ENCODE results near the gene HDAC11. TPM values are rescaled to one million over a fixed set of nuclear protein-coding genes. Genes with fewer than 3 reads are reported as not detected.

Gene HDAC11
- total RNA-seq, 2 donors from 2014 or later, result 19.4 to 26.9 TPM

DNA sequence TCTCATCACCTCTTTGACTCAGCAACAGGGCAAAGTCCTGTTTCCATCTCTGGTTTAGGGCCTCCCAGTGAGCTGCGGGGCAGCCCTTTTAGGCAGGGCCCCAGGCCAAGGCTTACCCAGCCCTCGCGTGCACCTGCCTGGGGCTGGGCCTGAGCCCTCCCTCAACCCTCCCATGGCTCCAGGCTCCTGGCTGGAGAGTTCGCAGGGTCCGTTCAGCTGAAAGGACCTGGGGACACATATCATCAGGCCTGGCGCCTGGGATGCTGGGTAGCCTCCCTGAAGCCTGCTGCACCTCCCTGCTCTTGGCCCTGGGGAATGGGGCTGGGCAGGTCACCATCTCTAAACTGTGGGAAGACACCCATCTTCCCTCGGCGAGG, 29.7 kb downstream of the HDAC11 start:
- no peak overlapping the region for H3K4me3 ChIP-seq
- no peak for TF ChIP-seq POLR2A (IDR thresholded peaks at IDR 0.05)
- TF ChIP-seq, protein P1, sequence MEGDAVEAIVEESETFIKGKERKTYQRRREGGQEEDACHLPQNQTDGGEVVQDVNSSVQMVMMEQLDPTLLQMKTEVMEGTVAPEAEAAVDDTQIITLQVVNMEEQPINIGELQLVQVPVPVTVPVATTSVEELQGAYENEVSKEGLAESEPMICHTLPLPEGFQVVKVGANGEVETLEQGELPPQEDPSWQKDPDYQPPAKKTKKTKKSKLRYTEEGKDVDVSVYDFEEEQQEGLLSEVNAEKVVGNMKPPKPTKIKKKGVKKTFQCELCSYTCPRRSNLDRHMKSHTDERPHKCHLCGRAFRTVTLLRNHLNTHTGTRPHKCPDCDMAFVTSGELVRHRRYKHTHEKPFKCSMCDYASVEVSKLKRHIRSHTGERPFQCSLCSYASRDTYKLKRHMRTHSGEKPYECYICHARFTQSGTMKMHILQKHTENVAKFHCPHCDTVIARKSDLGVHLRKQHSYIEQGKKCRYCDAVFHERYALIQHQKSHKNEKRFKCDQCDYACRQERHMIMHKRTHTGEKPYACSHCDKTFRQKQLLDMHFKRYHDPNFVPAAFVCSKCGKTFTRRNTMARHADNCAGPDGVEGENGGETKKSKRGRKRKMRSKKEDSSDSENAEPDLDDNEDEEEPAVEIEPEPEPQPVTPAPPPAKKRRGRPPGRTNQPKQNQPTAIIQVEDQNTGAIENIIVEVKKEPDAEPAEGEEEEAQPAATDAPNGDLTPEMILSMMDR (IDR thresholded peaks at IDR 0.05), result no peak
- no peak for TF ChIP-seq POLR2AphosphoS5 (IDR thresholded peaks at IDR 0.05)
- 90% methylated on average over 8 of the region's 8 CpGs for WGBS
- no peaks in the 10 kb centered on the region for H3K36me3 ChIP-seq
- no peaks in the 10 kb centered on the region for H3K9me3 ChIP-seq
- no peaks in the 10 kb centered on the region for H3K27me3 ChIP-seq (replicated peaks; ENCODE audit: insufficient read depth)
- intact Hi-C loops (cut with DNase I), result no loop called here
- no peak for DNase-seq (ENCODE audit: low spot score)
- H3K27ac ChIP-seq, result no peak overlapping the region
- no peaks in the 10 kb centered on the region for H3K4me1 ChIP-seq (replicated peaks)

DNA sequence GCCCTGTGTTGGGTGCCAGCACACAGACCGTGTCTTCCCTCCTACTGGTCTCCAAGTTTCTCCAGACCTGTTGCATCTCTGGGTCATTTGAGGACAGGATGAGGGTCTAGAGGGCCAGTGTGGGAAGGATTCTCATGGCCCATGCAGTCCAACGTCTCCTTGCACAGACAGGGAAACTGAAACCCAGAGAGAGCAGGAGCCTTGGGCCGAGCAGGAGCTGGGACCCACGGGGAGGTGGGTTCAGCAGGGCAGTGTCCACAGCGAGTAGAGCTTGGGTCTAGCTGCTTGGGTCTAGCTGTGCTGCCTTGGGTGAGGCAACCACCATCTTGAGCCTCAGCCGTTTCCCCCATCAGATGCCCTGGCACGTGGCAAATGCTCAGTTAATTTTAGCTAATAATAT, 32.3 kb downstream of the HDAC11 start:
- intact Hi-C loops (cut with DNase I), result no loop called here
- Histone ChIP-seq H3K4me3 (no peak overlapping the region), H3K36me3 (no peaks in the 10 kb centered on the region), H3K9me3 (no peaks in the 10 kb centered on the region), H3K27ac (no peak overlapping the region), H3K27me3 (replicated peaks; ENCODE audit: insufficient read depth) (no peaks in the 10 kb centered on the region), H3K4me1 (replicated peaks) (no peaks in the 10 kb centered on the region)
- DNase-seq (ENCODE audit: low spot score), result no peak
- TF ChIP-seq, protein P1 (IDR thresholded peaks at IDR 0.05), result no peak
- TF ChIP-seq POLR2A (IDR thresholded peaks at IDR 0.05) (no peak), POLR2AphosphoS5 (IDR thresholded peaks at IDR 0.05) (no peak)
- 91% methylated on average over 7 of the region's 7 CpGs for WGBS

- 60% methylated on average over 20 of the region's 20 CpGs for WGBS
- DNase-seq (ENCODE audit: low spot score), result no peak
- Histone ChIP-seq H3K4me1 (replicated peaks) (no peaks in the 10 kb centered on the region), H3K9me3 (no peaks in the 10 kb centered on the region), H3K27me3 (replicated peaks; ENCODE audit: insufficient read depth) (no peaks in the 10 kb centered on the region), H3K27ac (no peak overlapping the region), H3K4me3 (no peak overlapping the region), H3K36me3 (no peaks in the 10 kb centered on the region)
- intact Hi-C loops (cut with DNase I), result no loop called here
- TF ChIP-seq POLR2AphosphoS5 (IDR thresholded peaks at IDR 0.05), result no peak
- TF ChIP-seq, protein P1 (IDR thresholded peaks at IDR 0.05), result no peak
- no peak for TF ChIP-seq POLR2A (IDR thresholded peaks at IDR 0.05)
Measured at GRCh38 chr3:13513051-13513912, 33.2 kb downstream of the HDAC11 start.

DNA sequence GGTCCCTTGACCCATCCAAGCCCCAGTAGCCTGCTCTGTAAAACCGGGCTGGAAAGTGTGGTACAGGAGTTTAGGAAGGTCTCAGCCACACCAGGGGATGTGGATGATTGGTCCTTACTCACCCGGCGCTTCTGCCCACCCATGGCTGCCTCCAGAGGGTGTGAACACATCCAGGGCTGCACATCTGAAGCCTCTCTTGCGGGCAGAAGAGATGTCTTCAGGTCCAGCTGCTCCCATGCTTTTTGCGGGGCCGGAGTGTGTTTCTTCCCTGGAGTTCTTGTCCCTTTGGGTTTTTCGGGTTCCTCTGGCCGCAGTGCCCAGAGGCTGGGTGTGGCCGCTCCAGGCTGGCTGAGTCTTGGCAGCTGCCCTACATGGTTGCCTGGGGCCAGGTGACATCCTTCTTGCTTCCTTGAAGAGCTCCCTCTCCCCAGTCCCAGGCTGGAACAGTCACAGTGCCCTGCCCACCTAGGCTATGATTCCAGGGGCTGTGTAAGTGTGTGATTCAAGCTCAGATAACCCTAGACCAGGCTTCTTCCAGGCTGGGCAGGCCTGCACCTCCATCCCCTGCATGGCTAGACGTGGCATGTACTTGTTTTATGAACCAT, 33.9 kb downstream of the HDAC11 start:
- H3K9me3 ChIP-seq, result no peaks in the 10 kb centered on the region
- TF ChIP-seq, protein P1 (IDR thresholded peaks at IDR 0.05), result no peak
- TF ChIP-seq POLR2A (IDR thresholded peaks at IDR 0.05), result no peak
- no peak for TF ChIP-seq POLR2AphosphoS5 (IDR thresholded peaks at IDR 0.05)
- no peak for DNase-seq (ENCODE audit: low spot score)
- H3K4me3 ChIP-seq, result no peak overlapping the region
- no peaks in the 10 kb centered on the region for H3K36me3 ChIP-seq
- H3K27ac ChIP-seq, result no peak overlapping the region
- no peaks in the 10 kb centered on the region for H3K4me1 ChIP-seq (replicated peaks)
- 77% methylated on average over 10 of the region's 10 CpGs for WGBS
- no peaks in the 10 kb centered on the region for H3K27me3 ChIP-seq (replicated peaks; ENCODE audit: insufficient read depth)
- intact Hi-C loops (cut with DNase I), result no loop called here

Measured in prostate gland (tissue), 2 donors.